ENCODE results near the gene POC1A.

The POC1A gene

GRCh38 chr3:52126036-52126435 is 28.2 kb downstream of the POC1A start:
- DNase-seq, result no peak

- no peak for DNase-seq
Measured at GRCh38 chr3:52124766-52125165, 29.5 kb downstream of the POC1A start.

GRCh38 chr3:52124126-52124525 is 30.1 kb downstream of the POC1A start:
- no peak for DNase-seq

GRCh38 chr3:52123106-52123725 is 31.0 kb downstream of the POC1A start:
- peak; percentile 75 for DNase-seq

- no peak for DNase-seq
Measured at GRCh38 chr3:52122491-52122890, 31.7 kb downstream of the POC1A start.

- peak; percentile 16 for DNase-seq
Measured at GRCh38 chr3:52121813-52122212, 32.4 kb downstream of the POC1A start.

GRCh38 chr3:52121464-52121805 is 32.8 kb downstream of the POC1A start:
- peak; percentile 46 for DNase-seq

- no peak for DNase-seq
Measured at GRCh38 chr3:52120556-52121463, 33.4 kb downstream of the POC1A start.

GRCh38 chr3:52119826-52120225 is 34.4 kb downstream of the POC1A start:
- DNase-seq, result no peak

- DNase-seq, result no peak
Measured at GRCh38 chr3:52119099-52119498, 35.1 kb downstream of the POC1A start.

GRCh38 chr3:52118156-52118875 is 35.9 kb downstream of the POC1A start:
- DNase-seq, result no peak

- DNase-seq, result no peak
Measured at GRCh38 chr3:52117537-52117936, 36.7 kb downstream of the POC1A start.

GRCh38 chr3:52112056-52112455 is 42.2 kb downstream of the POC1A start:
- no peak for DNase-seq

- DNase-seq, result no peak
Measured at GRCh38 chr3:52110502-52110901, 43.7 kb downstream of the POC1A start.

- peak; percentile 49 for DNase-seq
Measured at GRCh38 chr3:52109611-52110301, 44.5 kb downstream of the POC1A start.

GRCh38 chr3:52108302-52109232 is 45.7 kb downstream of the POC1A start:
- peak; percentile 60 for DNase-seq

- DNase-seq, result no peak
Measured at GRCh38 chr3:52106951-52107611, 47.1 kb downstream of the POC1A start.

GRCh38 chr3:52104684-52105640 is 49.3 kb downstream of the POC1A start:
- no peak for DNase-seq

GRCh38 chr3:52102934-52103333 is 51.3 kb downstream of the POC1A start:
- no peak for DNase-seq

- no peak for DNase-seq
Measured at GRCh38 chr3:52099001-52099401, 55.2 kb downstream of the POC1A start.

Data from hematopoietic multipotent progenitor cell treated with erythropoietin and hydrocortisone succinate and interleukin-3 and kit ligand, for 6 days (in vitro differentiated cells).